Epithelial cell of prostate (primary cell): Measurements from ENCODE around the gene PSMA5.

Experiments
- DNase-seq: peaks from one replicate; pipeline ENCODE4 v3.0.0-alpha.2; 2011; ENCODE audit warnings: low read depth, low spot score
- H3K27ac ChIP-seq: fragments of 450-650 bp; 2 replicates; pipeline ENCODE4 v1.5.1; 2017; ENCODE audit warnings: mild to moderate bottlenecking

Gene PSMA5

GRCh38 chr1:109371341-109371739, 54.9 kb downstream of the PSMA5 start:
- H3K27ac ChIP-seq = peak overlapping the region; percentile 22
- no peak for DNase-seq

DNA sequence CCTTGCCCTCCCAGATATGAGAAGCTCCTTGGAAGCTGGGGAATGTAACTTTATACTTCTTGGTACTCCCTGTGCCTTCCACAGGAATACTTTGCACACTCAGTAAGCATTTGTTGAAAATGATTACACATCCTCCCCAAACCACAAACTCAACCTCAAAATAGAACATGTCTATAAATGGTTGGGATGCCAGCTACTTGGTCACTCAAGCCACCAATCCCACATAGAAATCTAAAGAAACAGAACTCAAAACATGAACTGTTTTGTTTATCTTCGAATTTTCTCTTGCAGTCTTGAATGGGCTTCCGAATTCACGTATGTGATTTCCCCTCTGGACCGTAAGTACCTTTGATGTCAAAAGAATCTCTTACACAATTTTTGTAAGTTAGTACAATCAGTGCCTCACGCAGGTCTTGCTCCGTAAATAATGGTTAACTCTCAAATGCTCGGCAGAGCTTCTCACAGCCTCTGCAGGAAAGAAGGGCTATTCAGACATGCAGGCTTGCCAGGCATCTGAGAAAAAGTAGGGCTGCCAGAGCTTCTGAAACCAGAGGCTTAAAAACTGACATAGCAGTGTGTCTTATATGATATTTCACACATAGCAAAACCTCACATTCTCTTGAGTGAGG, 55.4 kb downstream of the PSMA5 start:
- DNase-seq = no peak
- peak overlapping the region; percentile 22 for H3K27ac ChIP-seq

DNA sequence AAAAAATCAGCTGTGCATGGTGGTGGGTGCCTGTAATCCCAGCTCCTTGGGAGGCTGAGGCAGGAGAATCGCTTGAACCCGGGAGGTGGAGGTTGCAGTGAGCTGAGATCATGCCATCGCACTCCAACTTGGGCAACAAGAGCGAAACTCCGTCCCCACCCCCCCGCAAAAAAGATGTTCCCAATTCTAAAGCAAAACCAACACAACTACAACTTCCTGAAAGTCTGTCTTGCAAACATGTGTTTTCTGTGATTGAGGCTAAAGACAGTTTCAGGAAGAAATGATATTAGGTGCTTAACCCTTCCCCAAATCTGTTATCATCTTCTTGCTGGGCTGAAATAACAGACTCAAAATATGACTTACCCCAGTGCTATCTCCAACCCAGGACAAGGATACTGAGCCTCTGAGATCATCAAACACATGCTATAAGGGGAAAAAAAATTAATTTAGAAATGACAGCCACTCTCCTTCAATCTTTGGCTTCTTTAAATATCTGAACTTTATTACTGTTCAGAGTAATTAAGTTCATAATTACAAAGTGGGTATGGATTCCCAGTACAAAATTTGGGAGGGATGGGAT, 57.0 kb downstream of the PSMA5 start:
- no peak overlapping the region for H3K27ac ChIP-seq
- DNase-seq = no peak

DNA sequence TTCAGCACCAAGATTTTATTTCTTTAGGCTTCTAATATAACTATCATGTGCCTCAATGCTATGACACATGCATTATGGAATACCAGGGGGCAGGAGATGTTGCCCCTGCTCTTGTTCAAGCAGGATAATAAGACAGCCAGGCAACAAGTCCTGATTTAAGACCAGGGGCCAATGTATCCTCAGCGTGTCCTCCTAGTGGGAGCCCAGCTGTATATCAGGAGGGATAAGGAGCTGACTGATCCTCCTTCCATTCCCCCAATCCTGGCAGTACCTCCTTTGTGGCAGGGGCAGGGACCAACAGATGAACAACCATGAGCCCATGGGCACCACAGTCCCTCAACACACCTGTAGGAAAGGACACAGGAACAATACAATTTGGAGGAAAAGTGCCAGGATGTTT, 57.8 kb downstream of the PSMA5 start:
- no peak overlapping the region for H3K27ac ChIP-seq
- no peak for DNase-seq

- DNase-seq = no peak
- no peak overlapping the region for H3K27ac ChIP-seq
These were observed 58.6 kb downstream of the PSMA5 start for GRCh38 chr1:109367626-109368025.

DNA sequence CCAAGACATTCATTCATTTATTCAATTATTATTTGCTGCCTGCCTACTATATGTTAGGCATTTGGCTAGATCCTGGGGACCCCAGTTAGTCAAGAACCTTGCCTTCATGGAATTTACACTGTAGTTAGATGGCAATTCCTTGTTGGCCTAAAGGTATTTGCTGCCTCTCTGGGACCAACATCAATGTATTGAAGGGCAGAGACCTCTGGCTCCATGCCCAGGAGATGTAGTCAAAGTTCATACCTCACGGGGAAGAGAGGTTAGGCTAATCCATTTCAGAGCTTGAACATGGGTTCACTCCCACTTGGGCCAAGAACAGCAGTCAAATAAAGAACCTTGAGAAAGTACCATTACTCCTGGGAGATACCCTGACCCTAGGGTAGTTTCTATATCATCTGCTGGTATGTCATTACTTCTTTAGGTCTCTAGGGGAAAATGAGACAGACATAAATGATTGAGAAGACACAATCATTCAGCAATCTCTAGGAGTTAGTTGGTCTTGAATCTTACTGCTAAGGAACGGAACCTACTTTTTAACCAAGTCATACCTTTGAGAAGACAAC, 60.5 kb downstream of the PSMA5 start:
- DNase-seq = no peak

DNA sequence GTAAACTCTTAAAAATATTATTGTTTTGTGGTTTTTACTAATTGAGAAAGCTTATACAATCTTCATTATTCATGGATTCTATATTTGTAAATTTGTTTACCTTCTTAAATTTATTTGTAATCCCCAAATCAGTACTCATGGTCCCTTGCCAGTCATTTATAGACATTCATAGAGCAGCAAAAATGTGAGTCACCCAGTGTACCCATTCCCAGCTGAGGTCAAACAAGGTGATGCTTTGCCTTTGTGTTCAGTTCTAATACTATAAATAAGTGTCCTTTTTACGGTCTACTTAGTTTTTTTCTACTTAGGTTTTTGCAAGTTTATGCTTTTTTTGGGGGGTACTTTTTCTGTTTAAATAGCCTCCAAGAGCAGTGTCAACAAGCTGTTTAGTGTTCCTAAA, 64.6 kb downstream of the PSMA5 start:
- no peak overlapping the region for H3K27ac ChIP-seq
- no peak for DNase-seq

More for the DNA sequence above, 60.5 kb downstream of the PSMA5 start:
- H3K27ac ChIP-seq = no peak overlapping the region

DNA sequence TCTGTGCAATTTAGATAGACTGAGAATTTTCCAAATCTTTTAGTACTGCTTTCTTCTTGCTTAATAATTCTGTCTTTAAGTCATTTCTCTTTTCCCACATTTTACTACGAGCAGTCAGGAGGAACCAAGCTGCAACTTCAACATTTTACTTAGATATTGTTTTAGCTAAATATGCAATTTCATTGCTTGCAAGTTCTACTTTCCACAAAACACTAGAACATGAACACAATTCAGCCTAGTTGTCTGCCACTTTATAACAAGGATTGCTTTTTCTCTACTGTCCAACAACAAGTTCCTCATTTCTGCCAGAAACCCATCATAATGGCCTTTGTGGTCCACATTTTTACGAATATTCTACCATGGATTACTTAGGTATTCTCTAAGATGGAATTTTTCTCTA, 65.2 kb downstream of the PSMA5 start:
- H3K27ac ChIP-seq = no peak overlapping the region
- DNase-seq = no peak

- no peak for DNase-seq
These were observed 68.6 kb downstream of the PSMA5 start for GRCh38 chr1:109357616-109358015.

DNA sequence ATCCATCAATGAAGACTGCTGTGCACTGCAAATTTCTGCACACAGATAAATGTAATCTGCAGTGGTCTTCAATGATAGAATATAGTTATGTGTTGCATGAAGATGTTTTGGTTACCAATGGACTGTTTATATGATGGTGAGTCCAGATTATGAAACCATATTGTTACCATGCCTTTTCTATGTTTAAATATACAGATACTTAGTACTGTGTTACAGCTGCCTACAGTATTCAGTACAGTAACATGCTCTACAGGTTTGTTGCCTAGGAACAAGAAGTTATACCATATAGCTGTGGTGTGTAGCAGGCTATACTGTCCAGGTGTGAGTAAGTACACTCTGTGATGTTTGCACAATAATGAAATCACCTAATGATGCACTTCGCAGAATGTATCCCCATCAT, 69.3 kb downstream of the PSMA5 start:
- no peak overlapping the region for H3K27ac ChIP-seq
- no peak for DNase-seq

More at GRCh38 chr1:109357616-109358015, 68.6 kb downstream of the PSMA5 start:
- no peak overlapping the region for H3K27ac ChIP-seq

GRCh38 chr1:109356505-109356904, 69.7 kb downstream of the PSMA5 start:
- DNase-seq = no peak
- H3K27ac ChIP-seq = no peak overlapping the region

DNA sequence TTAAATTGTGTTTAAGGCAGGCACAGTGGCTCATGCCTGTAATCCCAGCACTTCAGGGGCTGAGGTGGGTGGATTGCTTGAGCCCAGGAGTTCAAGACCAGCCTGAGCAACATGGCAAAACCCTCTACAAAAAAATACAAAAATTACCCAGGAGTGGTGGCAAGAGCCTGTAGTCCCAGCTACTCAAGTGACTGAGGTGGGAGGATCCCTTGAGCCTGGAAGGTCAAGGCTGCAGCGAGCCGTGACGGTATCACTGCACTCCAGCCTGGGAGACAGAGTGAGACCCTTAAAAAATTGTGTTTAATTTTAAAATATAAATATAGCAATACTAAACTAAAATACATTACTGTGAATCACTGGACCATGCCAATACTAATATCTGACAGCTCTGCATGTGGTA, 71.3 kb downstream of the PSMA5 start:
- no peak overlapping the region for H3K27ac ChIP-seq

DNA sequence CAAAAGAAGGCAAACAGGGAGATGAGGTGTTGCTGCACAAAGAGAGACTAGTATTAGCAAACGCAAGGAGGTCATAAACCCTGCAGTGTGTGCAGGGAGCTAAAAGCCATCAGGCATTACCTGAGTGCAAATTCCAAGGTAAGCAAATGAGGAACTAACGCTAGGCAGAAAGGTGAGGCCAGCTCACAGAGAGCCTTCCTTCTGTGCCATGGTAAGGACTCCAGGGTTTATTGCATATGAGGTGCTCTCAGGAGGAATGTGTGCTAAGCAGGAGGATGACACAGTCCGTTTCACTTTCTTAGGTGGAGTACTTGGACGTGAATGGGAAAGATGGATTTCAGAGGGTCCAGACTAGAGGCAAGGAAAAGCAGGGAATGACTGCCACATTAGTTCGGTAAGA, 74.8 kb downstream of the PSMA5 start:
- no peak overlapping the region for H3K27ac ChIP-seq
- no peak for DNase-seq

More for the DNA sequence above, 71.3 kb downstream of the PSMA5 start:
- no peak for DNase-seq

DNA sequence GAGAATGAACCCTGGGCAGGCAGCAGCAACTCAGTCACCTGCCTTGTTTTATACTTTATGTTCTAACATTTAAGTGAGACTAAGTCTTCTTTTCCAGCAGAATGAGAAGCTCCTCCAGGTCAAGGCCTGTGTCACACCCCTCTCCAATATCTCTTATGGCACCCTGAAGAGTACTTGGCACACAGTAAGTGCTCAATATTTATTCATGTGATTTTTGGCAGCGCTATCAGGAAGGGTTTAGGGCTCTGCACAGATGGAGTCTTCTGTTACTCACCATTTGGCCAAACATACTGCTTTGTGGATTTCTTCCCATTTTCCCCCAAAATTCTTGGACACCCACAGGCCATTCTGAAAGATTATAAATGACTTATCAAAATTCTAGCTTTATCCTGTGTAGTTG, 75.6 kb downstream of the PSMA5 start:
- no peak overlapping the region for H3K27ac ChIP-seq
- DNase-seq = no peak

DNA sequence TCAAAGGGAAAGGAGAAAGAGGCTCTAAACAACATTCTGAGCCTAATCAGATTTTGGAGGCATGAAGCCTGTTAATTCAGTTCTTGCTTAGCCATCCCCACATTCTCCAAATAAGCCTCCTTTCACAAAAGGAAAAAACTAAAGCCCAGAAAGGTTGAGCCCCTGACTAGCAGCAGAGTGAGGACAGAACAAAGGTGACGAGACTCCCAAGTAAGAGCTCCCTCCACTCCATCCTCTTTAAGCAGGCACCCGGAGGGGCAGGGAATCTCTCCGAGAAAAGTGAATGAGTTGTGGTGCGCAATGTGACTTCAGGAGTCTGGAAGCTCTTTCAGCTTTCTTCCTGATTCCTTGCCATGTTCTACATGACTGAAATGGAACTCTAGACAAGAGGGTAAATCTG, 76.1 kb downstream of the PSMA5 start:
- no peak overlapping the region for H3K27ac ChIP-seq
- DNase-seq = no peak
